ENCODE results near the gene CYB5A. TPM values are rescaled to one million over a fixed set of nuclear protein-coding genes. Genes with fewer than 3 reads are reported as not detected.
A peak's percentile ranks its signal among the peaks of the same experiment; 100 is the strongest.

Gene CYB5A
- total and polyA plus RNA-seq, 2 experiments from 2014 or later, result 273 to 457 TPM

DNA sequence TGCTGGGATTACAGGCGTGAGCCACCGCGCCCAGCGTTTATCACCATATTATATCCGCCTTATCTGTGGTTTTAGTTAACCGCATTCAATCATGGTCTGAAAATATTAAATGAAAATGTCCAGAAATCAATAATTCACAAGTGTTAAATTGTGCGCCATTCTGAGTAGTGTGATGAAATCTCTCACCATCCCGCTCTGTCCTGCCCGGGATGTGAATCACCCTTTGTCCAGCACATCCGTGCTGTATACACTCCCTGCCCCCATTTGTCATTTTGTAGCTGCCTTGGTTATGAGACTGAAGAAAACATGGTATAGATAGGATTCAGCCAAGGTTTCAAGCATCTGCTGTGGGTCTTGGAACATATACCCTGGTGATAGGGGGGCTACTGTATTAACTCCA lies 72.7 kb downstream of the CYB5A start:
- Histone ChIP-seq H3K4me3 (no peak overlapping the region), H2AFZ (no peak overlapping the region), H3K4me1 (ENCODE audit: insufficient read depth) (no peaks in the 10 kb centered on the region), H3K27ac (no peak overlapping the region), H3K9me2 (replicated peaks; ENCODE audit: insufficient read depth) (no peaks in the 10 kb centered on the region), H4K20me1 (ENCODE audit: insufficient read depth, poor library complexity, severe bottlenecking) (no peaks in the 10 kb centered on the region), H3K9me3 (ENCODE audit: low read depth) (no peaks in the 10 kb centered on the region), H3K36me3 (replicated peaks; ENCODE audit: insufficient read depth, low read depth) (no peaks in the 10 kb centered on the region), H3K27me3 (no peaks in the 10 kb centered on the region), H3K4me2 (no peak overlapping the region), H3K79me2 (no peaks in the 10 kb centered on the region)
- no peak for TF ChIP-seq EZH2 (IDR thresholded peaks at IDR 0.05; ENCODE audit: borderline replicate concordance)
- no peak for TF ChIP-seq CTCF (IDR thresholded peaks at IDR 0.05; ENCODE audit: poor library complexity)
- no peak for TF ChIP-seq EZH2phosphoT487 (IDR thresholded peaks at IDR 0.05; ENCODE audit: low read depth, severe bottlenecking, unreplicated experiment)
- 92% methylated on average over 10 of the region's 10 CpGs for WGBS (ENCODE audit: low lambda C conversion rate, missing lambda C conversion rate)
- DNase-seq (ENCODE audit: low spot score), result no peak

- peak overlapping the region; percentile 38 for H3K27ac ChIP-seq
- no peak for TF ChIP-seq EZH2phosphoT487 (IDR thresholded peaks at IDR 0.05; ENCODE audit: low read depth, severe bottlenecking, unreplicated experiment)
- no peak for TF ChIP-seq EZH2 (IDR thresholded peaks at IDR 0.05; ENCODE audit: borderline replicate concordance)
- TF ChIP-seq CTCF (IDR thresholded peaks at IDR 0.05; ENCODE audit: poor library complexity), result no peak
- no peak overlapping the region for H2AFZ ChIP-seq
- H3K9me3 ChIP-seq (ENCODE audit: low read depth), result no peaks in the 10 kb centered on the region
- H3K79me2 ChIP-seq, result no peaks in the 10 kb centered on the region
- H3K36me3 ChIP-seq (replicated peaks; ENCODE audit: insufficient read depth, low read depth), result no peaks in the 10 kb centered on the region
- no peaks in the 10 kb centered on the region for H3K9me2 ChIP-seq (replicated peaks; ENCODE audit: insufficient read depth)
- no peak overlapping the region for H3K4me3 ChIP-seq
- 70% methylated on average over 7 of the region's 7 CpGs for WGBS (ENCODE audit: low lambda C conversion rate, missing lambda C conversion rate)
- DNase-seq (ENCODE audit: low spot score), result no peak
- no peaks in the 10 kb centered on the region for H3K4me1 ChIP-seq (ENCODE audit: insufficient read depth)
- H3K4me2 ChIP-seq, result no peak overlapping the region
- no peaks in the 10 kb centered on the region for H4K20me1 ChIP-seq (ENCODE audit: insufficient read depth, poor library complexity, severe bottlenecking)
- H3K27me3 ChIP-seq, result no peaks in the 10 kb centered on the region
Measured at GRCh38 chr18:74217476-74218143, 74.2 kb downstream of the CYB5A start.

GRCh38 chr18:74216661-74217110 lies 75.1 kb downstream of the CYB5A start:
- no peak overlapping the region for H3K4me2 ChIP-seq
- peak overlapping the region; percentile 38 for H3K27ac ChIP-seq
- no peaks in the 10 kb centered on the region for H3K36me3 ChIP-seq (replicated peaks; ENCODE audit: insufficient read depth, low read depth)
- H3K79me2 ChIP-seq, result no peaks in the 10 kb centered on the region
- H3K4me3 ChIP-seq, result no peak overlapping the region
- H2AFZ ChIP-seq, result no peak overlapping the region
- no peaks in the 10 kb centered on the region for H3K9me2 ChIP-seq (replicated peaks; ENCODE audit: insufficient read depth)
- DNase-seq (ENCODE audit: low spot score), result no peak
- H3K4me1 ChIP-seq (ENCODE audit: insufficient read depth), result no peaks in the 10 kb centered on the region
- H3K9me3 ChIP-seq (ENCODE audit: low read depth), result no peaks in the 10 kb centered on the region
- TF ChIP-seq EZH2phosphoT487 (IDR thresholded peaks at IDR 0.05; ENCODE audit: low read depth, severe bottlenecking, unreplicated experiment), result no peak
- no peak for TF ChIP-seq CTCF (IDR thresholded peaks at IDR 0.05; ENCODE audit: poor library complexity)
- TF ChIP-seq EZH2 (IDR thresholded peaks at IDR 0.05; ENCODE audit: borderline replicate concordance), result no peak
- H4K20me1 ChIP-seq (ENCODE audit: insufficient read depth, poor library complexity, severe bottlenecking), result no peaks in the 10 kb centered on the region
- 81% methylated on average over 3 of the region's 3 CpGs for WGBS (ENCODE audit: low lambda C conversion rate, missing lambda C conversion rate)
- no peaks in the 10 kb centered on the region for H3K27me3 ChIP-seq

Data from hepatocyte (in vitro differentiated cells).